ENCODE results near the gene LPP.

Gene LPP

DNA sequence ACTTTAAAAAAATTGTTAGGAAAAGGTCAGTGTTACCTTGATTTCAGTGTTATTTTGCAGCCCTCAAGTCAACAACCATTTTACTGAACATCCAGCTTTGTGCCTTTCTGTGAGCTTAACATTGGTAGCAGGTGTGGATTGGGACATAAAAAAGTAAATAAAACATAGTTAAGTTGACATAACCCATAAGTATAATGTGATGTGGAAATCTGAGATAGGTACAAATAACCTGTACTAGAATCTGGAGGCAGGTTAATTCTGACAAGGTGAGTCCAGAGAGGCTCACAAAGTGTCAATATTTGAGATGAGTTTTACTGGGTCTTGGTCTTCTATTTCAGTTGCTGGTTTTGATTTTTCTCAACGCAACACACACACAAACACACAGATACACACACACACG, 151.3 kb downstream of the LPP start:
- no peaks in the 10 kb centered on the region for H3K36me3 ChIP-seq (ENCODE audit: low read length)
- no peak overlapping the region for H3K27ac ChIP-seq (ENCODE audit: low read depth, low read length)
- H3F3A ChIP-seq (ENCODE audit: insufficient read depth) = no peaks in the 10 kb centered on the region; the same call in 1 of the 2 replicates
- H3K4me2 ChIP-seq (ENCODE audit: low read depth, low read length, poor library complexity, severe bottlenecking) = no peak overlapping the region
- no peaks in the 10 kb centered on the region for H3K9me3 ChIP-seq (ENCODE audit: insufficient read depth, low read length)
- no peaks in the 10 kb centered on the region for H3K9me2 ChIP-seq (replicated peaks; ENCODE audit: insufficient read depth, low read length)
- no peak overlapping the region for H3K9ac ChIP-seq (ENCODE audit: low read length)
- no peaks in the 10 kb centered on the region for H3K79me2 ChIP-seq (ENCODE audit: insufficient read depth, low read length)
- no peak overlapping the region for H2AFZ ChIP-seq (ENCODE audit: low read depth, low read length, severe bottlenecking)
- TF ChIP-seq, protein P1, sequence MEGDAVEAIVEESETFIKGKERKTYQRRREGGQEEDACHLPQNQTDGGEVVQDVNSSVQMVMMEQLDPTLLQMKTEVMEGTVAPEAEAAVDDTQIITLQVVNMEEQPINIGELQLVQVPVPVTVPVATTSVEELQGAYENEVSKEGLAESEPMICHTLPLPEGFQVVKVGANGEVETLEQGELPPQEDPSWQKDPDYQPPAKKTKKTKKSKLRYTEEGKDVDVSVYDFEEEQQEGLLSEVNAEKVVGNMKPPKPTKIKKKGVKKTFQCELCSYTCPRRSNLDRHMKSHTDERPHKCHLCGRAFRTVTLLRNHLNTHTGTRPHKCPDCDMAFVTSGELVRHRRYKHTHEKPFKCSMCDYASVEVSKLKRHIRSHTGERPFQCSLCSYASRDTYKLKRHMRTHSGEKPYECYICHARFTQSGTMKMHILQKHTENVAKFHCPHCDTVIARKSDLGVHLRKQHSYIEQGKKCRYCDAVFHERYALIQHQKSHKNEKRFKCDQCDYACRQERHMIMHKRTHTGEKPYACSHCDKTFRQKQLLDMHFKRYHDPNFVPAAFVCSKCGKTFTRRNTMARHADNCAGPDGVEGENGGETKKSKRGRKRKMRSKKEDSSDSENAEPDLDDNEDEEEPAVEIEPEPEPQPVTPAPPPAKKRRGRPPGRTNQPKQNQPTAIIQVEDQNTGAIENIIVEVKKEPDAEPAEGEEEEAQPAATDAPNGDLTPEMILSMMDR (IDR thresholded peaks at IDR 0.05; ENCODE audit: insufficient read depth, low read length, poor library complexity, severe bottlenecking) = no peak
- TF ChIP-seq EZH2phosphoT487 (conservative IDR thresholded peaks at IDR 0.05; ENCODE audit: low read length) = no peak
- H3K4me3 ChIP-seq (ENCODE audit: insufficient read depth, low read length, poor library complexity, severe bottlenecking) = no peak overlapping the region
- H3K27me3 ChIP-seq (ENCODE audit: low read length) = no peaks in the 10 kb centered on the region
- no peaks in the 10 kb centered on the region for H4K20me1 ChIP-seq (ENCODE audit: low read depth, low read length)

DNA sequence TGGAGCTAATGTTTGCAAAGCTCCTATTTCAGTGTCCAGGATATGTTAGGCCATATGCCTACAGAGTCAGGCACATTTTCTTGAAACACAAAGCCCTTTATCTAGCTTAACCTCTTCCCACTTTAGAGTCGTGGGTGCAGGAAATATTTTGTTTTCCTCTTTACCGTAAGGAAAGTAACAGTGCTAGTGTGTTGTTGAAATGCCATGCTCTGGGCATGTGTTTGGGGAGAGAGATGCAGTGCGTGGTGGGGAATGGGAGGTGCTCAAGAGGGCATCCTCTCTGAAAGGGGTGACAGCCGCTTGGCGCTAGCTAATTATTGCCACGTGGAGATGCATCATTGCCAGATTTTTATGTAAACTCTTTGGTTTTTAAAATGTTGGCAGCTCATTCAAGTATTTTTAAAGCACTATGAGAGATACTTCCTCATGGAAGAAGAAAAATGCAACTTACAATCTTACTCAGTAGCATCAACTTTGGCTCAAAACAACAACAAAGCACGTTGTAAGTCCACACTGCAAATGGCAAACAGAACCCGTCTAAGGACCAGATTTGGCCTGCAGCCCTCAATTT, 152.6 kb downstream of the LPP start:
- H3K27me3 ChIP-seq (ENCODE audit: low read length) = no peaks in the 10 kb centered on the region
- no peak overlapping the region for H3K27ac ChIP-seq (ENCODE audit: low read depth, low read length)
- no peaks in the 10 kb centered on the region for H3F3A ChIP-seq (ENCODE audit: insufficient read depth)
- H3K79me2 ChIP-seq (ENCODE audit: insufficient read depth, low read length) = no peaks in the 10 kb centered on the region
- no peaks in the 10 kb centered on the region for H3K9me2 ChIP-seq (replicated peaks; ENCODE audit: insufficient read depth, low read length)
- H3K9me3 ChIP-seq (ENCODE audit: insufficient read depth, low read length) = no peaks in the 10 kb centered on the region
- H3K36me3 ChIP-seq (ENCODE audit: low read length) = no peaks in the 10 kb centered on the region
- H3K9ac ChIP-seq (ENCODE audit: low read length) = no peak overlapping the region
- TF ChIP-seq, protein P1 (IDR thresholded peaks at IDR 0.05; ENCODE audit: insufficient read depth, low read length, poor library complexity, severe bottlenecking) = no peak
- TF ChIP-seq EZH2phosphoT487 (conservative IDR thresholded peaks at IDR 0.05; ENCODE audit: low read length) = no peak
- H3K4me3 ChIP-seq (ENCODE audit: insufficient read depth, low read length, poor library complexity, severe bottlenecking) = no peak overlapping the region
- no peaks in the 10 kb centered on the region for H4K20me1 ChIP-seq (ENCODE audit: low read depth, low read length)
- no peak overlapping the region for H3K4me2 ChIP-seq (ENCODE audit: low read depth, low read length, poor library complexity, severe bottlenecking)
- H2AFZ ChIP-seq (ENCODE audit: low read depth, low read length, severe bottlenecking) = no peak overlapping the region

DNA sequence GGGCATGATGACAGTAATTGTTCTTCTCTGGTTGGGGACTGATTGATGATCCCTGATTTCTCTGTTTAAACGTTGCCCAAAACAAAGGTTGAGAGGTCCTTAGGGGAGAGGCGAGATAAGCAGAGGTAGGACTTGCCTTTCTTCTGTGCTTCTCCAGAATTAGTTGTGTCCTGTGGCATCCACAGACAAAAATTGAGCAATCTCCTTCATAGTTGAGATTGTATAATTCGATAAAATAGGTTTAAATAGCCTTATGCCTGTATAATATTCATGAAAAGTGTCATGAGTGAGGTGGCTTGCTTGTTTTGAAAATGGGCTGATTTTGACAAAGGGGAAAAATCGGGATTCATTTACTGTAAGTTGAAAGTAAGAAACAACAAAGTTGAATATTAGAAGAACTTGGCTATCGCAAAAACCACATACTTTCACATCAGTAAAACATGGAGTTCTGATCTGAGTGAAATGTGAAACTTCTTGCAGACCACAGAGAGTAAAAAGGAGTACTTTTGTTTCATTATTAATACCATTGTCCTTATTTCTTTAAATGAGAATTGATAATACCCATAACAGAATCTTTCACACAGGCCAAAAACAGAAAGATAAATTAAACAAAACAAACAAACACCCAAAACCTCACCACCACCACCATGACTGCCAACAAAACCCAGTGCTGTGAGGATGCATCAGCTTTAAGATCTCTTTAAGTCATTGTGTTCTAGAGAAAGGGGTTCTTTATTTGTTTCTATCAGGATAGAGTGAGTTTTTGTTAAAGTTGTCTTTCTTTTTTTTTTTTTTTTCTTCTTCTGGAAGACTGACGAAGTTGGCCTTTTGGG, 155.7 kb downstream of the LPP start:
- H4K20me1 ChIP-seq (ENCODE audit: low read depth, low read length) = no peaks in the 10 kb centered on the region
- H3K9me3 ChIP-seq (ENCODE audit: insufficient read depth, low read length) = no peaks in the 10 kb centered on the region
- no peak overlapping the region for H3K4me2 ChIP-seq (ENCODE audit: low read depth, low read length, poor library complexity, severe bottlenecking)
- no peaks in the 10 kb centered on the region for H3K27me3 ChIP-seq (ENCODE audit: low read length)
- H3K36me3 ChIP-seq (ENCODE audit: low read length) = peaks cover 8% of the 10 kb centered on the region; the same call in 1 of the 2 replicates
- TF ChIP-seq EZH2phosphoT487 (conservative IDR thresholded peaks at IDR 0.05; ENCODE audit: low read length) = no peak
- TF ChIP-seq, protein P1 (IDR thresholded peaks at IDR 0.05; ENCODE audit: insufficient read depth, low read length, poor library complexity, severe bottlenecking) = no peak
- H3K4me3 ChIP-seq (ENCODE audit: insufficient read depth, low read length, poor library complexity, severe bottlenecking) = no peak overlapping the region
- H3K9ac ChIP-seq (ENCODE audit: low read length) = no peak overlapping the region
- no peaks in the 10 kb centered on the region for H3K79me2 ChIP-seq (ENCODE audit: insufficient read depth, low read length)
- H2AFZ ChIP-seq (ENCODE audit: low read depth, low read length, severe bottlenecking) = no peak overlapping the region
- no peaks in the 10 kb centered on the region for H3F3A ChIP-seq (ENCODE audit: insufficient read depth)
- no peak overlapping the region for H3K27ac ChIP-seq (ENCODE audit: low read depth, low read length)
- no peaks in the 10 kb centered on the region for H3K9me2 ChIP-seq (replicated peaks; ENCODE audit: insufficient read depth, low read length)

Data from SU-DHL-6 (cell line).